Left colon (tissue), 2 donors: ENCODE data around the gene TGM2. TPM values are rescaled to one million over a fixed set of nuclear protein-coding genes. Genes with fewer than 3 reads are reported as not detected.

Source experiments
- ATAC-seq: fragments of 200-7000 bp; cut with Tn5 transposase; one replicate; pipeline ENCODE4 v1.9.1; 2020; ENCODE audit warnings: mild to moderate bottlenecking, moderate library complexity
- DNase-seq, 2 donors: peaks; one replicate each; pipeline ENCODE4 v3.0.0-alpha.2; 2020
- intact Hi-C, 2 donors: fragments of 100-400 bp; cut with DNase I in 1 of 2; cut with micrococcal nuclease in 1 of 2; formaldehyde crosslinking; loops; one replicate each; pipeline versions ENCODE4 v1.11.2 to v1.14.0; 2022; cut with DNase I, micrococcal nuclease
- total RNA-seq, 2 donors: library from RNA; stranded (reverse); fragmentation: NEBNext Ultra II Directional; extraction: Animal tissue kit (Norgen Biotek cat#: 25700); gene quantifications; one replicate each; pipeline ENCODE4 v1.2.1, GENCODE V29; 2021
- donor health status: DM: no; HTN: no; CAD: no.
- donor health status: DM: yes; HTN: yes; CAD: no.

The TGM2 gene
- total RNA-seq, 2 donors from 2014 or later = 26.9 to 33.9 TPM

GRCh38 chr20:38139156-38139912 is 25.7 kb downstream of the TGM2 start:
- intact Hi-C loops = no loop called here
- DNase-seq = peak in 1 of 2 donors; percentile 24
- ATAC-seq = no peak

GRCh38 chr20:38138086-38138778 is 26.8 kb downstream of the TGM2 start:
- DNase-seq (peak in 1 of 2 donors; percentile 7), ATAC-seq (no peak)
- intact Hi-C loops = no loop called here

GRCh38 chr20:38137441-38138037 is 27.5 kb downstream of the TGM2 start:
- ATAC-seq (no peak), DNase-seq (peak in 1 of 2 donors; percentile 12)
- intact Hi-C loops = no loop called here

- ATAC-seq (no peak), DNase-seq (peak in 1 of 2 donors; percentile 18)
- intact Hi-C loops = no loop called here
These were observed 28.4 kb downstream of the TGM2 start for GRCh38 chr20:38136421-38137245.

- no peak for ATAC-seq
- DNase-seq = peak in 1 of 2 donors; percentile 22
- intact Hi-C loops = no loop called here
These were observed 29.2 kb downstream of the TGM2 start for GRCh38 chr20:38135651-38136420.

- intact Hi-C loops = no loop called here
- ATAC-seq = no peak
- DNase-seq = no peak
These were observed 29.8 kb downstream of the TGM2 start for GRCh38 chr20:38135271-38135650.

- DNase-seq (peak in 1 of 2 donors; percentile 21), ATAC-seq (no peak)
- intact Hi-C loops = no loop called here
These were observed 30.4 kb downstream of the TGM2 start for GRCh38 chr20:38134427-38135270.

- intact Hi-C loops = no loop called here
- DNase-seq (peak in 1 of 2 donors; percentile 7), ATAC-seq (no peak)
These were observed 31.2 kb downstream of the TGM2 start for GRCh38 chr20:38133680-38134426.

- DNase-seq = peak in 1 of 2 donors; percentile 7
- intact Hi-C loops = no loop called here
- ATAC-seq = no peak
These were observed 32.1 kb downstream of the TGM2 start for GRCh38 chr20:38132910-38133501.

GRCh38 chr20:38132156-38132909 is 32.7 kb downstream of the TGM2 start:
- peak in 1 of 2 donors; percentile 15 for DNase-seq
- no peak for ATAC-seq
- intact Hi-C loops = no loop called here

- ATAC-seq = no peak
- peak; percentile 1 to 8 for DNase-seq
These were observed 33.4 kb downstream of the TGM2 start for GRCh38 chr20:38131588-38132121.

GRCh38 chr20:38130687-38131587 is 34.1 kb downstream of the TGM2 start:
- ATAC-seq = no peak
- peak in 1 of 2 donors; percentile 23 for DNase-seq
- intact Hi-C loops = no loop called here

More at GRCh38 chr20:38131588-38132121, 33.4 kb downstream of the TGM2 start:
- intact Hi-C loops = no loop called here

GRCh38 chr20:38129893-38130609 is 35.0 kb downstream of the TGM2 start:
- intact Hi-C loops = no loop called here
- ATAC-seq (no peak), DNase-seq (peak in 1 of 2 donors; percentile 19)
